B cell (primary cell): ENCODE measurements around the gene ABCC1.

Source experiments
- CTCF ChIP-seq: fragments of 200-600 bp; IDR thresholded peaks from one replicate; pipeline ENCODE4 v1.8.0; 2022; ENCODE audit warnings: antibody characterized with exemption, mild to moderate bottlenecking
- EZH2 ChIP-seq: IDR thresholded peaks from 2 replicates; pipeline ENCODE4 v1.6.1; 2012; ENCODE audit warnings: borderline replicate concordance, low read depth, mild to moderate bottlenecking, moderate library complexity, low read length; ENCODE audit not compliant: insufficient read depth, poor library complexity, severe bottlenecking

GRCh38 chr16:16111639-16112038, 162.2 kb downstream of the ABCC1 start:
- TF ChIP-seq CTCF (no peak), EZH2 (no peak)
